Ishikawa (cell line): ENCODE results near the gene LBHD2.
A peak's percentile ranks its signal among the peaks of the same experiment; 100 is the strongest.

Experiments used
- CEBPB ChIP-seq: IDR thresholded peaks from 2 replicates; pipeline ENCODE4 v1.6.1; 2012
- CREB1 ChIP-seq: IDR thresholded peaks from 2 replicates; pipeline ENCODE4 v1.6.1; 2012; ENCODE audit warnings: low read depth
- EGR1 ChIP-seq: IDR thresholded peaks from 2 replicates; pipeline ENCODE4 v1.6.1; 2012
- EP300 ChIP-seq: IDR thresholded peaks from 2 replicates; pipeline ENCODE4 v1.6.1; 2012; ENCODE audit warnings: borderline replicate concordance
- FOXM1 ChIP-seq: IDR thresholded peaks from 2 replicates; pipeline ENCODE4 v1.6.1; 2012; ENCODE audit warnings: low read depth, borderline replicate concordance
- MAX ChIP-seq: IDR thresholded peaks from 2 replicates; pipeline ENCODE4 v1.6.1; 2012
- NFIC ChIP-seq: IDR thresholded peaks from 2 replicates; pipeline ENCODE4 v1.6.1; 2012
- RAD21 ChIP-seq: IDR thresholded peaks from 2 replicates; pipeline ENCODE4 v1.6.1; 2012; ENCODE audit warnings: low read depth
- REST ChIP-seq: IDR thresholded peaks from 2 replicates; pipeline ENCODE4 v1.6.1; 2012; ENCODE audit warnings: low read depth, mild to moderate bottlenecking
- TAF1 ChIP-seq: IDR thresholded peaks from 2 replicates; pipeline ENCODE4 v1.6.1; 2012; ENCODE audit warnings: low read depth, mild to moderate bottlenecking
- TCF12 ChIP-seq: IDR thresholded peaks from 2 replicates; pipeline ENCODE4 v1.6.1; 2012; ENCODE audit warnings: low read depth
- TEAD4 ChIP-seq: IDR thresholded peaks from 2 replicates; pipeline ENCODE4 v1.6.1; 2012
- USF1 ChIP-seq: IDR thresholded peaks from 2 replicates; pipeline ENCODE4 v1.6.1; 2012
- YY1 ChIP-seq: IDR thresholded peaks from 2 replicates; pipeline ENCODE4 v1.6.1; 2012; ENCODE audit warnings: low read depth
- ZBTB7A ChIP-seq: IDR thresholded peaks from 2 replicates; pipeline ENCODE4 v1.6.1; 2012; ENCODE audit warnings: low read depth

LBHD2 gene

GRCh38 chr14:103070971-103071542 is 13.0 kb upstream of the LBHD2 start:
- TF ChIP-seq FOXM1, result no peak
- TF ChIP-seq YY1, result no peak
- no peak for TF ChIP-seq CEBPB
- TF ChIP-seq TAF1, result no peak
- TF ChIP-seq EP300, result no peak
- no peak for TF ChIP-seq CREB1
- TF ChIP-seq TCF12, result no peak
- TF ChIP-seq USF1, result no peak
- no peak for TF ChIP-seq RAD21
- TF ChIP-seq NFIC, result no peak
- no peak for TF ChIP-seq MAX
- TF ChIP-seq REST, result no peak
- no peak for TF ChIP-seq EGR1
- TF ChIP-seq TEAD4, result no peak
- TF ChIP-seq ZBTB7A, result no peak

- no peak for TF ChIP-seq REST
- TF ChIP-seq CEBPB, result no peak
- no peak for TF ChIP-seq MAX
- no peak for TF ChIP-seq FOXM1
- TF ChIP-seq YY1, result no peak
- no peak for TF ChIP-seq NFIC
- TF ChIP-seq USF1, result no peak
- no peak for TF ChIP-seq RAD21
- no peak for TF ChIP-seq CREB1
- no peak for TF ChIP-seq EGR1
- TF ChIP-seq EP300, result no peak
- TF ChIP-seq TCF12, result no peak
- no peak for TF ChIP-seq TEAD4
- no peak for TF ChIP-seq ZBTB7A
- TF ChIP-seq TAF1, result no peak
These were observed 12.3 kb upstream of the LBHD2 start for GRCh38 chr14:103071544-103072251.

- TF ChIP-seq MAX (0 out of 2 replicates have a peak, but pooled peaks have one; percentile 28), FOXM1 (no peak)
These were observed 11.2 kb upstream of the LBHD2 start for GRCh38 chr14:103072595-103073366.

GRCh38 chr14:103073367-103073875 is 10.6 kb upstream of the LBHD2 start:
- no peak for TF ChIP-seq TEAD4
- no peak for TF ChIP-seq TCF12
- no peak for TF ChIP-seq REST
- TF ChIP-seq CREB1, result no peak
- no peak for TF ChIP-seq ZBTB7A
- no peak for TF ChIP-seq YY1
- TF ChIP-seq FOXM1, result no peak
- TF ChIP-seq EGR1, result no peak
- no peak for TF ChIP-seq TAF1
- TF ChIP-seq EP300, result no peak
